OCI-LY7 (cell line): Measurements from ENCODE around the gene ANK3. TPM values are rescaled to one million over a fixed set of nuclear protein-coding genes. Genes with fewer than 3 reads are reported as not detected.

ENCODE experiments used
- BruUV-seq: library from RNA; stranded (reverse); fragments of 400-500 nt; replicated peaks from 2 replicates; lab custom pipeline; 2021; lab: Mats Ljungman, UMichigan
- CTCF ChIA-PET: fragments of 300-600 bp; sonication (Branson Sonifier 250); formaldehyde crosslinking; loops from one replicate; lab custom pipeline; 2022; ENCODE audit warnings: antibody characterized with exemption; ENCODE audit not compliant: unreplicated experiment; lab: Charles Lee
- POLR2A ChIA-PET: fragments of 300-600 bp; sonication (Branson Sonifier 250); formaldehyde crosslinking; loops from one replicate; lab custom pipeline; 2022; ENCODE audit warnings: antibody characterized with exemption; lab: Charles Lee
- DNase-seq: peaks from one replicate; pipeline ENCODE4 v3.0.0-alpha.2; 2015; ENCODE audit warnings: low spot score
- H2AFZ ChIP-seq: fragments of 200-600 bp; sonication (generic), shearing (Covaris generic); 2 replicates; pipeline ENCODE4 v1.6.1; 2014; ENCODE audit warnings: mild to moderate bottlenecking, antibody characterized with exemption, low read length, moderate library complexity
- H3K27ac ChIP-seq: fragments of 200-600 bp; sonication (generic); 2 replicates; pipeline ENCODE4 v1.5.1; 2014; ENCODE audit warnings: mixed run types, low read depth, mild to moderate bottlenecking, moderate library complexity, low read length, inconsistent platforms; ENCODE audit not compliant: poor library complexity, severe bottlenecking
- H3K36me3 ChIP-seq: fragments of 200-600 bp; sonication (generic); 2 replicates; pipeline ENCODE4 v1.6.1; 2014; ENCODE audit warnings: mild to moderate bottlenecking, antibody characterized with exemption, low read length, moderate library complexity, mixed read lengths; ENCODE audit not compliant: insufficient read depth
- H3K4me1 ChIP-seq: fragments of 200-600 bp; sonication (generic); 2 replicates; pipeline ENCODE4 v1.5.1; 2014; ENCODE audit warnings: mild to moderate bottlenecking, low read length; ENCODE audit not compliant: insufficient read depth, poor library complexity, severe bottlenecking
- H3K4me2 ChIP-seq: fragments of 200-600 bp; sonication (generic); 2 replicates; pipeline ENCODE4 v1.6.1; 2014; ENCODE audit warnings: mild to moderate bottlenecking, low read length
- H3K4me3 ChIP-seq: fragments of 200-600 bp; sonication (generic); 2 replicates; pipeline ENCODE4 v1.5.1; 2014; ENCODE audit warnings: mild to moderate bottlenecking, low read depth, low read length; ENCODE audit not compliant: poor library complexity, severe bottlenecking
- H3K79me2 ChIP-seq: fragments of 200-600 bp; sonication (generic); 2 replicates; pipeline ENCODE4 v1.6.1; 2016; ENCODE audit warnings: low read depth, mild to moderate bottlenecking, low read length, moderate library complexity, mixed read lengths; ENCODE audit not compliant: insufficient read depth
- H3K9me2 ChIP-seq: fragments of 200-600 bp; sonication (generic); 2 replicates; pipeline ENCODE4 v1.6.1; 2016; ENCODE audit warnings: mild to moderate bottlenecking, low read length, mixed read lengths; ENCODE audit not compliant: insufficient read depth
- H3K9me3 ChIP-seq: fragments of 200-600 bp; sonication (generic); 2 replicates; pipeline ENCODE4 v1.6.1; 2014; ENCODE audit warnings: mild to moderate bottlenecking, mixed run types, low read length, mixed read lengths
- H4K20me1 ChIP-seq: fragments of 200-600 bp; sonication (generic); 2 replicates; pipeline ENCODE4 v1.6.1; 2014; ENCODE audit warnings: mild to moderate bottlenecking, antibody characterized with exemption, low read length, moderate library complexity, mixed read lengths; ENCODE audit not compliant: insufficient read depth
- CTCF ChIP-seq: fragments of 200-600 bp; sonication (generic); conservative IDR thresholded peaks from 2 replicates; pipeline ENCODE4 v1.5.1; 2014; ENCODE audit warnings: mild to moderate bottlenecking, antibody characterized with exemption, low read length, moderate library complexity, mixed read lengths
- EZH2phosphoT487 ChIP-seq: fragments of 200-600 bp; sonication (generic); IDR thresholded peaks from 2 replicates; pipeline ENCODE4 v1.6.1; 2018; ENCODE audit warnings: low read depth, borderline replicate concordance, mild to moderate bottlenecking, mixed run types, antibody characterized with exemption, low read length, moderate library complexity, mixed read lengths
- intact Hi-C: fragments of 100-400 bp; cut with micrococcal nuclease; formaldehyde crosslinking; loops from one replicate; pipeline ENCODE4 v1.10.0; 2022; ENCODE audit not compliant: unreplicated experiment
- total RNA-seq, 2 experiments: library from RNA; depleted of rRNA in 1 of 2; stranded (reverse); fragments of >200 nt in 1 of 2; shearing (Covaris generic) in 1 of 2; gene quantifications; 2 replicates each; pipeline ENCODE4 v1.2.3, GENCODE V29; 2014 to 2022

ANK3 gene
- total RNA-seq, 2 experiments from 2014 or later: 0.13 to 0.49 TPM

- Histone ChIP-seq H3K9me3 (no peaks in the 10 kb centered on the region), H4K20me1 (no peaks in the 10 kb centered on the region), H3K36me3 (no peaks in the 10 kb centered on the region), H3K9me2 (no peaks in the 10 kb centered on the region), H3K79me2 (no peaks in the 10 kb centered on the region), H2AFZ (no peak overlapping the region), H3K27ac (no peak overlapping the region), H3K4me3 (no peak overlapping the region), H3K4me2 (no peak overlapping the region), H3K4me1 (no peaks in the 10 kb centered on the region)
- CTCF ChIA-PET: no interaction called here
- DNase-seq: no peak
- intact Hi-C loops: no loop called here
- POLR2A ChIA-PET: interaction anchor here (0.7 kb wide), 2 partner anchors 17 to 297 kb away, joined by 3 read pairs; no protein-coding TSS in a partner anchor
- TF ChIP-seq EZH2phosphoT487 (no peak), CTCF (no peak)
- no TSS peak for BruUV-seq
Observed at GRCh38 chr10:60291344-60291930, 98.2 kb downstream of the ANK3 start.

GRCh38 chr10:60290558-60290957 is 99.1 kb downstream of the ANK3 start:
- Histone ChIP-seq H3K27ac (no peak overlapping the region), H3K9me3 (no peaks in the 10 kb centered on the region), H3K4me1 (no peaks in the 10 kb centered on the region), H2AFZ (no peak overlapping the region), H4K20me1 (no peaks in the 10 kb centered on the region), H3K4me3 (no peak overlapping the region), H3K36me3 (no peaks in the 10 kb centered on the region), H3K9me2 (no peaks in the 10 kb centered on the region), H3K4me2 (no peak overlapping the region), H3K79me2 (no peaks in the 10 kb centered on the region)
- no peak for DNase-seq
- intact Hi-C loops: no loop called here
- CTCF ChIA-PET: no interaction called here
- POLR2A ChIA-PET: interaction anchor here (0.6 to 0.7 kb wide), 3 partner anchors 11 to 61 kb away, joined by 3 to 4 read pairs (median 3); no protein-coding TSS in a partner anchor
- BruUV-seq: no TSS peak
- TF ChIP-seq CTCF: no peak
- no peak for TF ChIP-seq EZH2phosphoT487

- H3K27ac ChIP-seq: no peak overlapping the region
- TF ChIP-seq CTCF: no peak
- TF ChIP-seq EZH2phosphoT487: no peak
- ChIA-PET POLR2A (interaction anchor here (0.7 kb wide), 2 partner anchors 12 to 61 kb away, joined by 3 read pairs; no protein-coding TSS in a partner anchor), CTCF (no interaction called here)
- no peaks in the 10 kb centered on the region for H3K79me2 ChIP-seq
- DNase-seq: no peak
- no peaks in the 10 kb centered on the region for H3K9me2 ChIP-seq
- H2AFZ ChIP-seq: no peak overlapping the region
- intact Hi-C loops: no loop called here
- no peaks in the 10 kb centered on the region for H4K20me1 ChIP-seq
- no peaks in the 10 kb centered on the region for H3K4me1 ChIP-seq
- no peaks in the 10 kb centered on the region for H3K9me3 ChIP-seq
- H3K4me3 ChIP-seq: no peak overlapping the region
- H3K36me3 ChIP-seq: no peaks in the 10 kb centered on the region
- BruUV-seq: no TSS peak
- no peak overlapping the region for H3K4me2 ChIP-seq
Observed at GRCh38 chr10:60289800-60290199, 99.9 kb downstream of the ANK3 start.
